GM19193 (cell line): Measurements from ENCODE around the gene TENM3.

Experiments
- POLR2A ChIP-seq: IDR thresholded peaks from 4 replicates; pipeline ENCODE4 v1.6.1; 2011; ENCODE audit not compliant: insufficient read depth, insufficient read length; ENCODE audit errors: extremely low read depth

The TENM3 gene

GRCh38 chr4:182288534-182288933, 45.3 kb downstream of the TENM3 start:
- no peak for TF ChIP-seq POLR2A

GRCh38 chr4:182289809-182290208, 46.6 kb downstream of the TENM3 start:
- no peak for TF ChIP-seq POLR2A

- TF ChIP-seq POLR2A: no peak
Observed at GRCh38 chr4:182291175-182291574, 48.0 kb downstream of the TENM3 start.

GRCh38 chr4:182291597-182292270, 48.5 kb downstream of the TENM3 start:
- no peak for TF ChIP-seq POLR2A

GRCh38 chr4:182292612-182293011, 49.4 kb downstream of the TENM3 start:
- no peak for TF ChIP-seq POLR2A

GRCh38 chr4:182293691-182294255, 50.6 kb downstream of the TENM3 start:
- TF ChIP-seq POLR2A: no peak

- no peak for TF ChIP-seq POLR2A
Observed at GRCh38 chr4:182294451-182294850, 51.2 kb downstream of the TENM3 start.

- TF ChIP-seq POLR2A: no peak
Observed at GRCh38 chr4:182297659-182298058, 54.5 kb downstream of the TENM3 start.

GRCh38 chr4:182301736-182302135, 58.5 kb downstream of the TENM3 start:
- no peak for TF ChIP-seq POLR2A

GRCh38 chr4:182303847-182304246, 60.6 kb downstream of the TENM3 start:
- TF ChIP-seq POLR2A: no peak

- no peak for TF ChIP-seq POLR2A
Observed at GRCh38 chr4:182306792-182307507, 63.7 kb downstream of the TENM3 start.

- TF ChIP-seq POLR2A: no peak
Observed at GRCh38 chr4:182307746-182308145, 64.5 kb downstream of the TENM3 start.

GRCh38 chr4:182309877-182310276, 66.7 kb downstream of the TENM3 start:
- no peak for TF ChIP-seq POLR2A

GRCh38 chr4:182310316-182310715, 67.1 kb downstream of the TENM3 start:
- no peak for TF ChIP-seq POLR2A

- TF ChIP-seq POLR2A: no peak
Observed at GRCh38 chr4:182310962-182311361, 67.8 kb downstream of the TENM3 start.

GRCh38 chr4:182314537-182314936, 71.3 kb downstream of the TENM3 start:
- no peak for TF ChIP-seq POLR2A
